Duodenal mucosa (tissue), 2 donors: Measurements from ENCODE around the gene OTOG.

Experiments used
- H3K27ac ChIP-seq: one replicate; pipeline ENCODE4 v1.7.0; 2013; ENCODE audit warnings: low read depth, low read length
- H3K27me3 ChIP-seq, 2 donors: one replicate each; pipeline ENCODE4 v1.7.0; 2013; ENCODE audit warnings: low read length in 2 of 2, control low read depth in 1 of 2; ENCODE audit not compliant: insufficient read depth in 2 of 2, control insufficient read depth in 1 of 2
- H3K36me3 ChIP-seq, 2 donors: one replicate each; pipeline ENCODE4 v1.7.0; 2013; ENCODE audit warnings: low read length in 2 of 2, control low read depth in 1 of 2; ENCODE audit not compliant: insufficient read depth in 2 of 2, control insufficient read depth in 1 of 2
- H3K4me1 ChIP-seq, 2 donors: one replicate each; pipeline ENCODE4 v1.7.0; 2013; ENCODE audit warnings: low read length in 2 of 2, control low read depth in 1 of 2; ENCODE audit not compliant: insufficient read depth in 2 of 2, control insufficient read depth in 1 of 2
- H3K4me3 ChIP-seq, 2 donors: one replicate each; pipeline ENCODE4 v1.7.0; 2013; ENCODE audit warnings: low read length in 2 of 2, low read depth in 1 of 2
- H3K9ac ChIP-seq, 2 donors: one replicate each; pipeline ENCODE4 v1.7.0; 2013; ENCODE audit warnings: low read length in 2 of 2, low read depth in 1 of 2
- H3K9me3 ChIP-seq, 2 donors: one replicate each; pipeline ENCODE4 v1.7.0; 2013; ENCODE audit warnings: low read length in 2 of 2, control low read depth in 1 of 2; ENCODE audit not compliant: control insufficient read depth in 1 of 2

OTOG gene

GRCh38 chr11:17649261-17649660 lies 102.2 kb downstream of the OTOG start:
- H3K27me3 ChIP-seq: peaks cover 13 to 17% of the 10 kb centered on the region in 2 donors
- no peak overlapping the region for H3K9ac ChIP-seq
- no peaks in the 10 kb centered on the region for H3K36me3 ChIP-seq
- no peaks in the 10 kb centered on the region for H3K4me1 ChIP-seq
- no peak overlapping the region for H3K4me3 ChIP-seq
- no peaks in the 10 kb centered on the region for H3K9me3 ChIP-seq
- H3K27ac ChIP-seq: no peak overlapping the region

DNA sequence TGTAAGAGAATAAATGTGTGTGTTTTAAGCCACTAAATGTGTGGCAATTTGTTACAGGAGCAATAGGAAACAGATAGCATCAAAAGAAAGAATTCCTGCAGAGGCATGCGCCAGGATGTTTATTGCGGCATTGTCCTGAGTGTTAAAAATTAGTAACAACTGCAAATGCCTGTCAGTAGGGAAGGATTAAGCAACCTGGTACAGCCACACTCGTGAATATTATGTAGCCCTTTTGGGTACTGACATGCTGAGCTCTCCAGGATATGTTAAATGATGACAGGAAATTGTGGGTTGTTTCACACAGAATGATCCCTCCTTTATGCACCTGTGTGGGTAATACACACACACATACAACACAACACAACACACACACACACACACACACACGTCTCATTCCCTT lies 102.6 kb downstream of the OTOG start:
- Histone ChIP-seq H3K27me3 (peaks cover 13 to 17% of the 10 kb centered on the region in 2 donors), H3K4me3 (no peak overlapping the region), H3K36me3 (no peaks in the 10 kb centered on the region), H3K27ac (no peak overlapping the region), H3K9me3 (no peaks in the 10 kb centered on the region), H3K9ac (no peak overlapping the region), H3K4me1 (no peaks in the 10 kb centered on the region)

DNA sequence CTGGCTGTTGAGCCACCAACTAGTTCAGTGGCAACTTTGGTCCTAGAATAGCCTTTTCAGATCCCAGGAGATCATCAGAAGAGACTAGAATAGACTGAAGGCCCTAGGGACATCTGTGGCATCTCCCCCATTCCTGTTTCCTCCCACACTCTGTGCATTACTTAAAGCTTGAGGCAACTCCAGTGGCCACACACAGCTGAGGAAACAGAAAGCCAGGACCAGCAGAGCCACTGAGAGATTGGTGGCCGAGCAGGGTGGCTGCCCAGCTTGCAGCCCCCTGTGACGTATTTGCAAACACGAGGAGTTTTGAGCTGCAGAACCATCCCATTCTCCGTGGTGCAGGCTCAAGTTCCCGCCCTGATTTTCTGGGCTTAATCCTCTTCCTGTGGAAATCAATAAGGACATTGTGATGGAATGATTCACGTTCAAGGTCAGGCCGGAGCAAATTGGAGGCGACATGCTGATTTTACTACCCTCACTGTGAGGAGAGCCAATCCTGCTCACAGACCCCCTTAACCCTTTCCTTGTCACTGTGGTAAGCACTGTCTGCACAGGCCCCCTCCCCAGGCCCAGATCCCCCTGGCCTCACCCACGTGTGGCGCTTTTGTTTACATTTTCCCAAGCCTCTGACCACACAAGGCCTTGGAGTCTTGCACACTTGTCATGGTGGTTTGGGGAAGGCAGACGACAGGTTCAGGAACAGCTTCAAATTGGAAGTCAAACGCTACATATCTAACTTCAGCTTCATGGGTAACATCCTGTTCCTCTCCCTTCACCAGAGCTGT lies 103.3 kb downstream of the OTOG start:
- Histone ChIP-seq H3K4me3 (no peak overlapping the region), H3K4me1 (no peaks in the 10 kb centered on the region), H3K27me3 (peaks cover 13 to 17% of the 10 kb centered on the region in 2 donors), H3K36me3 (no peaks in the 10 kb centered on the region), H3K27ac (no peak overlapping the region), H3K9me3 (no peaks in the 10 kb centered on the region), H3K9ac (no peak overlapping the region)

DNA sequence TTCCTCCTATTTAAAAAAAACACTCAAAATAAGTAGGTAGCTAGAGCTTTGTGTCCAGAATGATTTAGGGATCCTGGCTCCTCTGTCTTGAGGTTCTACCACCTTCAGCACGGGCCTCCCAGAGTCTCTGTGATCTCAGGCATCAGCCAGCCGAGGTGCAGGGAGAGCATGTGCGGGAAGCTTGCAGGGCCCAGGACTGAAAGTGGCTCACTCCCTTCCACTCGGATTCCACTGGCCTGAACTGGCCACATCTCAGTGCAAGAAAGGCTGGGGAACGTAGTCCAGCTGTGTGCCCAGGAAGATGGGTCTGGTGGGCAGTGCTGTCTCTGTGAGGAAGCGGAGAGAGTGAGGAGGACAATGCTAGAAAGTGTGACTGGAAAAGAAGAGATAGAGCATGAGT lies 104.0 kb downstream of the OTOG start:
- Histone ChIP-seq H3K9ac (no peak overlapping the region), H3K27me3 (peaks cover 13 to 17% of the 10 kb centered on the region in 2 donors), H3K4me3 (no peak overlapping the region), H3K4me1 (no peaks in the 10 kb centered on the region), H3K36me3 (no peaks in the 10 kb centered on the region), H3K9me3 (no peaks in the 10 kb centered on the region), H3K27ac (no peak overlapping the region)

- Histone ChIP-seq H3K36me3 (no peaks in the 10 kb centered on the region), H3K27me3 (peaks cover 12 to 17% of the 10 kb centered on the region in 2 donors), H3K9me3 (no peaks in the 10 kb centered on the region), H3K4me3 (no peak overlapping the region), H3K27ac (no peak overlapping the region), H3K4me1 (no peaks in the 10 kb centered on the region), H3K9ac (no peak overlapping the region)
These were observed 104.6 kb downstream of the OTOG start for GRCh38 chr11:17651681-17652080.

DNA sequence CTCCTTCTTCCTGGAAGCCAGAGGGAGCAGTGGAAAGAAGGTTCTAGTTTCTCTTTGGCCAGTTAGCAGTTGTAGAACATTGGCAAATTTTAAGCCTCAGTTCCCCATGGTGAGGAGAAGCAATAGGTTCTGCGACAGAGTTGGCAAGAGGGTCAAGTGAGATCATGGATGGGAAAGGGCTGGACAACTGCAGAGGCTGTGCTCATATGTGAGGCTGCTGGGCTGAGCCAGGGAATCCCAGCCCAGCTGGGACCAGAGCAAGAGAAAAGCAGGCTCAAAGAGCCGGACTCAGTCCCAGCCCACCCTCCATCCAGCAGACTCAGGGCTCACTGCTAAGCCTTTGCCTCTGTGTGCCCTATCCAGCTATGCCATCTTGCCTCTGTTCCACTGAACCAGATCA lies 105.5 kb downstream of the OTOG start:
- Histone ChIP-seq H3K27me3 (peaks cover 8 to 17% of the 10 kb centered on the region in 2 donors), H3K9me3 (no peaks in the 10 kb centered on the region), H3K36me3 (no peaks in the 10 kb centered on the region), H3K4me1 (no peaks in the 10 kb centered on the region), H3K9ac (no peak overlapping the region), H3K27ac (no peak overlapping the region), H3K4me3 (no peak overlapping the region)

- no peaks in the 10 kb centered on the region for H3K36me3 ChIP-seq
- no peaks in the 10 kb centered on the region for H3K9me3 ChIP-seq
- H3K27me3 ChIP-seq: peaks cover 5 to 17% of the 10 kb centered on the region in 2 donors
- H3K27ac ChIP-seq: no peak overlapping the region
- H3K4me3 ChIP-seq: no peak overlapping the region
- no peaks in the 10 kb centered on the region for H3K4me1 ChIP-seq
- H3K9ac ChIP-seq: no peak overlapping the region
These were observed 106.6 kb downstream of the OTOG start for GRCh38 chr11:17653611-17654010.

- H3K9me3 ChIP-seq: no peaks in the 10 kb centered on the region
- H3K27ac ChIP-seq: no peak overlapping the region
These were observed 108.6 kb downstream of the OTOG start for GRCh38 chr11:17655682-17656081.

GRCh38 chr11:17658211-17658610 lies 111.2 kb downstream of the OTOG start:
- no peak overlapping the region for H3K9ac ChIP-seq

More at GRCh38 chr11:17655682-17656081, 108.6 kb downstream of the OTOG start:
- Histone ChIP-seq H3K36me3 (no peaks in the 10 kb centered on the region), H3K4me3 (no peak overlapping the region), H3K4me1 (no peaks in the 10 kb centered on the region), H3K27me3 (peaks cover 5% of the 10 kb centered on the region in 2 donors), H3K9ac (no peak overlapping the region)

DNA sequence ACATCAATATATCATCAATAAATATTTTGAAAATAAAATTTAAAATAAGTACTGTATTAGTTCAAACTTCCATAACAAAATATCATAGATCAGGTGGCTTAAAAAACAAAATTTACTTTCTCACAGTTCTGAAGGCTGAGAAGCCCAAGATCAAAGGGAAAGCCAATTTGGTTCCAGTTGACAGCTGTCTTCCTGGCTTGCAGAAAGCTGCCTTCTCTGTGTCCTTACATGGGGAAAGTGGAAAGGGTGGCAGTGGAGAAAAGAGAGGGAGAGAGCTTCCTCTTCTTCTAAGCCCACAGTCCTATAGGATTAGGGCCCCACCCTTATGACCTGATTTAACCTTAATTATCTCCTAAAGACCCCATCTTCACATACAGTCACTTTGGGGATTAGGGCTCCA lies 121.1 kb downstream of the OTOG start:
- no peaks in the 10 kb centered on the region for H3K27me3 ChIP-seq
- H3K36me3 ChIP-seq: no peaks in the 10 kb centered on the region
- H3K9ac ChIP-seq: no peak overlapping the region
- H3K4me1 ChIP-seq: no peaks in the 10 kb centered on the region
- H3K4me3 ChIP-seq: no peak overlapping the region
- H3K9me3 ChIP-seq: no peaks in the 10 kb centered on the region
- H3K27ac ChIP-seq: no peak overlapping the region

More at GRCh38 chr11:17658211-17658610, 111.2 kb downstream of the OTOG start:
- Histone ChIP-seq H3K4me1 (no peaks in the 10 kb centered on the region), H3K4me3 (no peak overlapping the region), H3K9me3 (no peaks in the 10 kb centered on the region), H3K27ac (no peak overlapping the region), H3K27me3 (no peaks in the 10 kb centered on the region), H3K36me3 (no peaks in the 10 kb centered on the region)
